ENCODE data around the gene PFDN2.
"Not testable (repeated sequence)": the region's sequence is repeated elsewhere in the genome, so short reads cannot be mapped to it uniquely, and the experiment has no call there.

The PFDN2 gene

DNA sequence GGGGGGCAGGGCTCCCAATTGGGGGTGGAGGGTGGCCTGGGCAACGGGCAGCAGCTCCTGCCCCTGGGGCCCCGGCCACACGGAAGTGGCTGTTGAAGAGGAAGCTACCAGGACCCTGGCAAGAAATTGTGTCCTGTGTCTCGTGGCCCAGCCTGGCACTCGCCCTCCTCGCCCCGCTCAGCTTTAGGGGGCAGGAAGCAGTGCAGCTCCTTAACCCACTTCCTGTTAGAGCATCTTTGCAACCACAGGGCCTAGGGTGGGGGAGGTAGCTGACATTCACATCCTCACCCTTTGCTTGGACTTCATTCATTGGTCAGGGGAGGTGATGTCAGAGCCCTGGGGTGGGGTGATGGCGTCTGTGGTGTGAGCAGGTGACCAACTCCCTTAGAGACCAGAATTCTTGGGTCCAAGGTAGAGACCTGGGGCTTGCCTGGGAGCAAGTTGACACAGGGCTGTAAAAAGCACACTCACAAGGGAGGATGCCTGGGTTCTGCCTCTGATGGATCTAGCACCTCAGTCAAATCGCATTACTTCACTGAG is 48.0 kb downstream of the PFDN2 start, which contains the start of gene ARHGAP30:
Gene ARHGAP30 (minus strand): TSS at position 161 of the 540 bp plus-strand sequence. CDS start 267 bp downstream, outside the sequence.
- Histone ChIP-seq H3K27ac (peak within 1 kb of the TSS in 1 of 2 donors; percentile 80), H3K4me3 (peak within 1 kb of the TSS; percentile 65)
- TF ChIP-seq, protein P1, sequence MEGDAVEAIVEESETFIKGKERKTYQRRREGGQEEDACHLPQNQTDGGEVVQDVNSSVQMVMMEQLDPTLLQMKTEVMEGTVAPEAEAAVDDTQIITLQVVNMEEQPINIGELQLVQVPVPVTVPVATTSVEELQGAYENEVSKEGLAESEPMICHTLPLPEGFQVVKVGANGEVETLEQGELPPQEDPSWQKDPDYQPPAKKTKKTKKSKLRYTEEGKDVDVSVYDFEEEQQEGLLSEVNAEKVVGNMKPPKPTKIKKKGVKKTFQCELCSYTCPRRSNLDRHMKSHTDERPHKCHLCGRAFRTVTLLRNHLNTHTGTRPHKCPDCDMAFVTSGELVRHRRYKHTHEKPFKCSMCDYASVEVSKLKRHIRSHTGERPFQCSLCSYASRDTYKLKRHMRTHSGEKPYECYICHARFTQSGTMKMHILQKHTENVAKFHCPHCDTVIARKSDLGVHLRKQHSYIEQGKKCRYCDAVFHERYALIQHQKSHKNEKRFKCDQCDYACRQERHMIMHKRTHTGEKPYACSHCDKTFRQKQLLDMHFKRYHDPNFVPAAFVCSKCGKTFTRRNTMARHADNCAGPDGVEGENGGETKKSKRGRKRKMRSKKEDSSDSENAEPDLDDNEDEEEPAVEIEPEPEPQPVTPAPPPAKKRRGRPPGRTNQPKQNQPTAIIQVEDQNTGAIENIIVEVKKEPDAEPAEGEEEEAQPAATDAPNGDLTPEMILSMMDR (IDR thresholded peaks at IDR 0.05): no peak
- DNase-seq (ENCODE audit: low spot score): no peak

DNA sequence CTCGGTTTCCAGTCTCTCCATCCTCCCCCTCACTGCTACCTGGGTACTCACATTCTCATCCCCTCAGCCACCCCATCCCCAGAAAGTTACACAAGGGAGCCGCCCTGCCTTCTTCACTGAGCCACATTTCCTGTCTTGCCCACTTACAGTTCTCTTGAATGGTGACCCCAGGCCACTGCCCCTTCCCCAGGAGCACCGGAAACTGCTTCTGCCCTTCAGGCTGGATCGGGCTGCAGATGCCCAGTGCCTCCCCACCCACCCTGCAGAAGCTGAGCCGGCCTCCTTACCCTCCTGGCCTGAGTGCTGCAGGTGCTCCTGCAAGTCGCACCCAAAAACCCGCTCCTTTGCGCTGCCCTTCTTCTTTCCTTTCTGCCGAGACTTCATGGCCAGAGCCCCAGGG is 48.6 kb downstream of the PFDN2 start:
- peak overlapping the region; percentile 65 for H3K4me3 ChIP-seq
- no peak for DNase-seq (ENCODE audit: low spot score)
- H3K27ac ChIP-seq: peak overlapping the region in 1 of 2 donors; percentile 80
- TF ChIP-seq, protein P1 (IDR thresholded peaks at IDR 0.05): no peak

DNA sequence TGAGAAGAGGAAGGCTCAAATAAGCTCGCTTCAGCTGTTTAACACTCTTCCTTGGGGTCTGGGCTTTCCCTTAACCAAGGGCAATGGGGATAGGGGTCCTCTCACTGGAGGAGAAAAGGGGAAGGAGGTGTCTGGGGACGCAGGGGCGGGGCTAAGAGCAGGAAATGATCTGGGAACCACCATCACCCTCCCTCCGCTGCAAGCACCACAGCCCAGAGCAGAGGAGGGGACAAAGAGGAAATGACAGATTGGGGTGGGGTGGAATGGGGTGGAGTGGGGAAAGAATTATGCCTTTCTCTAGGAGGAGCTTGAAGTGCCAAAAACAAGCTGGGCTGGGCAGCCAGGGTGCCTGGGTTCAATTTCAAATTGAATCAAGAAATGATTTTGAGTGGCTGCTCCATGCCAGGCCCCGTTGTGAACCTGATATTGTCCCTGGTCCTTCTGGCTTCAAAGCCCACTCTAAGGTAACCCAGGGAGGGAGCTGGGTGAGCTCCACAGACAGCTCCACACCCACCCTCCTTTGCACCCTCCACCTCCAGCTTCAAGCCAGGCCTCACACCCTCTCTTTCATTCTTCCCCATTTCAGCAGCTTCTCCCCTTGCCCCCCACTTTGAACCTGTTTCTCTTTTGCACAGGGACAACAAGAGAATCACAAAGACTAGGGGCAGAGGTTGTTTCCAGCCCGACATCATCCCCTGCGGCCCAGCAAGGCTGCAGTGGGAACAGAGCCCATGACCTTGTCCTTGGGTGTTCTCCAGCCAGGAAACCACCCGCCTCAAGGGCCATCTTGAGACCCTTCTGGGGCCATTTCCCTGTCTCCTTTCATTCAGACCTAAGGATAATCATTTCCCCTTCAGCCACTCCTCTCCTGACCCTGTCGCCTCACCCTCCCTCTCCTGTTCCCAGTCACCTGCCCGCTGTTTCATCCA is 49.3 kb downstream of the PFDN2 start:
- TF ChIP-seq, protein P1 (IDR thresholded peaks at IDR 0.05): no peak
- H3K27ac ChIP-seq: peak overlapping the region in 1 of 2 donors; percentile 80
- DNase-seq (ENCODE audit: low spot score): no peak
- H3K4me3 ChIP-seq: peak overlapping the region; percentile 65

DNA sequence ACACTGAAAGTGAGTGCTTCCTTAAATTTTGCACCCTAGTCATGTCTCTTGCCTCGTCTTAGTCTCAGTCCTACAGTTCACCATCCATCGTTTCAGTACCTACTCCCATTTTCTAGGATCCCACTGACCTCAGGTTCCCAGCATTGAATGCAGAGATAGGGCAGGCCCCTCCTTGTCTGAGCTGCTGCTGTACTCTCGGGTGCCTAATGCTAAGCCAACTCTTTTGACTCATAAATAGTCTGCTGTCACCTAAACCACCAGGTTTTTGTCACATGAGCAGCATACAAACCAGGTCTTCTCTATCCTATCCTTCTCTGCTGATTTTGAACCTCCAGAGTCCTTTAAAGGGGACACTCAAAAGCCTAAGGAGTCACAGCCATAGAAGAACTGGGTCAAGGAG is 51.1 kb downstream of the PFDN2 start:
- no peak for DNase-seq (ENCODE audit: low spot score)
- TF ChIP-seq, protein P1 (IDR thresholded peaks at IDR 0.05): no peak
- Histone ChIP-seq H3K27ac (no peak overlapping the region), H3K4me3 (no peak overlapping the region)

DNA sequence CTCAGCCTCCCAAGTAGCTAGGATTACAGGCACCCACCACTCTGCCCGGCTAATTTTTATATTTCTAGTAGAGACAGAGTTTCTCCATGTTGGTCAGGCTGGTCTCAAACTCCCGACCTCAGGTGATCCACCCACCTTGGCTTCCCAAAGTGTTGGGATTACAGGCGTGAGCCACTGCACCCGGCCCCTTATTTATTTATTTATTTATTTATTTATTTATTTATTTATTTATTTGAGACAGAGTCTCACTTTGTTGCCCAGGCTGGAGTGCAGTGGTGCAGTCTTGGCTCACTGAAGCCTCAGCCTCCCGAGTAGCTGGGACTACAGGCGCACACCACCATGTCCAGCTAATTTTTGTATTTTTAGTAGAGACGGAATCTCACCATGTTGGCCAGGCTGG is 52.2 kb downstream of the PFDN2 start:
- not testable (repeated sequence) for H3K4me3 ChIP-seq; DNase-seq (ENCODE audit: low spot score); H3K27ac ChIP-seq

DNA sequence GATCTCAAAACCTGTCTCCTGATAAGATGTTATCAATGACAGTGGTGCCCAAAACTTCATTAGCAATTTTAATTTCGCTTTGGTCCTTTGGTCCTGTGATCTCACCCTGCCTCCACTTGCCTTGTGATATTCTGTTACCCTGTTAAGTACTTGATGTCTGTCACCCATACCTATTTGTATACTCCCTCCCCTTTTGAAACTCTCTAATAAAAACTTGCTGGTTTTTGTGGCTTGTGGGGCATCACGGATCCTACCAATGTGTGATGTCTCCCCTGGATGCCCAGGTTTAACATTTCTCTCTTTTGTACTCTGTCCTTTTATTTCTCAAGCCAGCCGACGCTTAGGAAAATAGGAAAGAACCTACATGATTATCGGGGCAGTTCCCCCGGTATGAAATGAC is 53.9 kb downstream of the PFDN2 start:
- not testable (repeated sequence) for H3K27ac ChIP-seq; DNase-seq (ENCODE audit: low spot score); H3K4me3 ChIP-seq

DNA sequence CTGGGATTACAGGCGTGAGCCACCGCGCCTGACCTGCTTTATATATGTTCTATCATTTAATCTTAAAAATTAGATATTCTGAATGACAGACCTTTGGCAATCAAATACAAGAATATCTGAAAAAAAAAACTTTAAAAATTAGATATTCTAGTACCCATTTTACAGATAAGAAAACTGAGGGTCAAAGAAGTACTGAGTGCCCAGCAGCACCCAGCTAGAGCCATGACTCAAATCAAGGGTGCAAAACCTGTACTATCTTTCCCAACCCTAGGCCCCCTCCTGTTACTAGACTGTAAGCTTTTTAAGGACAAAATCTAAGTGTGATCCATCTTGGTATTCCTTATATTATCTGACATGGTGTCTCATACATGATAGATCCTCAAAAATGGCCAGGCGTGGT is 56.4 kb downstream of the PFDN2 start:
- TF ChIP-seq, protein P1 (IDR thresholded peaks at IDR 0.05): no peak
- no peak overlapping the region for H3K4me3 ChIP-seq
- DNase-seq (ENCODE audit: low spot score): no peak
- no peak overlapping the region for H3K27ac ChIP-seq

DNA sequence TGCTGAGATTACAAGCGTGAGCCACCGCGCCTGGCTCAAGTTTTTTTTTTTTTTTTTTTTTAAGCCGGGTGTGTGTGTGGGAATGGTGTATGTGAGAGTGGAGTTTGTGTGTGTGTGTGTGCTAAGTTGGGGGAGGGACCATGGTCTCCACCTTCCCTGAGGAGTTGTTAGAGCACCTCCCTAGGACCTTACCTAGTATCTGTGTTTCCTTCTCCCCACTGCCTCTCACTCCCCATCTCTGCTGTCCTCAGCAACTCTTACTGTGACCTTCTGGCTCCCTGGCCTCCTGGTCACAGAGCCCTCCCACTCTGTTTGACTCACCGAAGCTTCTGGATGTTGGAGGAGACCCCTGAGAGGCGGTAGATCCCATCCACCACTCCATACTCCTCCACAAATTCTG is 58.5 kb downstream of the PFDN2 start:
- Histone ChIP-seq H3K4me3 (no peak overlapping the region), H3K27ac (no peak overlapping the region)
- DNase-seq (ENCODE audit: low spot score): no peak
- TF ChIP-seq, protein P1 (IDR thresholded peaks at IDR 0.05): no peak
